Skeletal muscle tissue (tissue), 4 donors: ENCODE measurements around the gene CLCF1. TPM values are rescaled to one million over a fixed set of nuclear protein-coding genes. Genes with fewer than 3 reads are reported as not detected.
A peak's percentile ranks its signal among the peaks of the same experiment; 100 is the strongest.

ENCODE experiments used
- H3K27ac ChIP-seq: one replicate; pipeline ENCODE4 v1.7.0; 2013; ENCODE audit warnings: mild to moderate bottlenecking, low read depth, low read length, inconsistent platforms
- H3K27me3 ChIP-seq, 3 donors: one replicate each; pipeline ENCODE4 v1.7.0; 2013; ENCODE audit warnings: low read length in 3 of 3; ENCODE audit not compliant: control insufficient read depth in 3 of 3, insufficient read depth in 3 of 3
- H3K36me3 ChIP-seq, 3 donors: one replicate each; pipeline ENCODE4 v1.7.0; 2013; ENCODE audit warnings: low read length in 3 of 3; ENCODE audit not compliant: control insufficient read depth in 3 of 3, insufficient read depth in 3 of 3
- H3K4me1 ChIP-seq, 3 donors: one replicate each; pipeline ENCODE4 v1.7.0; 2013; ENCODE audit warnings: low read length in 3 of 3, mild to moderate bottlenecking in 3 of 3; ENCODE audit not compliant: control insufficient read depth in 3 of 3, insufficient read depth in 3 of 3
- H3K4me3 ChIP-seq, 3 donors: one replicate each; pipeline ENCODE4 v1.7.0; 2013; ENCODE audit warnings: low read length in 3 of 3
- H3K9ac ChIP-seq, 3 donors: one replicate each; pipeline ENCODE4 v1.7.0; 2013; ENCODE audit warnings: low read length in 3 of 3, mild to moderate bottlenecking in 3 of 3, moderate library complexity in 2 of 3, low read depth in 1 of 3
- H3K9me3 ChIP-seq, 3 donors: one replicate each; pipeline ENCODE4 v1.7.0; 2013; ENCODE audit warnings: low read length in 3 of 3; ENCODE audit not compliant: control insufficient read depth in 3 of 3
- total RNA-seq: library from RNA; depleted of rRNA; stranded (reverse); fragments of >200 nt; gene quantifications from one replicate; pipeline ENCODE4 v1.2.3, GENCODE V29; 2014
- donor health status: Osteomylitis.

Gene CLCF1
- total RNA-seq, 1 donor from 2014 or later = 1.0 TPM

GRCh38 chr11:67375320-67376055, 2.1 kb upstream of the CLCF1 start:
- no peaks in the 10 kb centered on the region for H3K36me3 ChIP-seq
- H3K9ac ChIP-seq = no peak overlapping the region
- H3K4me1 ChIP-seq = peaks cover 16 to 27% (median 21%) of the 10 kb centered on the region in 3 donors
- H3K27ac ChIP-seq = no peak overlapping the region
- no peak overlapping the region for H3K4me3 ChIP-seq
- peaks cover 18 to 44% (median 40%) of the 10 kb centered on the region in 3 donors for H3K27me3 ChIP-seq
- no peaks in the 10 kb centered on the region for H3K9me3 ChIP-seq

- Histone ChIP-seq H3K9ac (peak overlapping the region in 2 of 3 donors; percentile 51 to 54), H3K27ac (peak overlapping the region; percentile 71), H3K27me3 (peaks cover 18 to 48% (median 44%) of the 10 kb centered on the region in 3 donors), H3K4me1 (peaks cover 16 to 28% (median 21%) of the 10 kb centered on the region in 3 donors), H3K9me3 (no peaks in the 10 kb centered on the region), H3K4me3 (peak overlapping the region in 1 of 3 donors; percentile 50), H3K36me3 (no peaks in the 10 kb centered on the region)
Measured at GRCh38 chr11:67374571-67375281, 1.3 kb upstream of the CLCF1 start.

GRCh38 chr11:67373648-67374570, 511 bp upstream of the CLCF1 start:
- Histone ChIP-seq H3K4me3 (peak overlapping the region; percentile 48 to 63 (median 50)), H3K27ac (peak overlapping the region; percentile 71), H3K27me3 (peaks cover 18 to 52% (median 52%) of the 10 kb centered on the region in 3 donors), H3K36me3 (no peaks in the 10 kb centered on the region), H3K4me1 (peaks cover 16 to 31% (median 21%) of the 10 kb centered on the region in 3 donors), H3K9me3 (no peaks in the 10 kb centered on the region), H3K9ac (peak overlapping the region; percentile 51 to 65 (median 54))

- Histone ChIP-seq H3K27me3 (peaks cover 21 to 58% (median 58%) of the 10 kb centered on the region in 3 donors), H3K9ac (peak overlapping the region in 1 of 3 donors; percentile 66), H3K4me1 (peaks cover 16 to 31% (median 27%) of the 10 kb centered on the region in 3 donors), H3K9me3 (no peaks in the 10 kb centered on the region), H3K27ac (peak overlapping the region; percentile 19), H3K36me3 (no peaks in the 10 kb centered on the region), H3K4me3 (peak overlapping the region in 2 of 3 donors; percentile 50 to 60)
Measured at GRCh38 chr11:67372321-67372992, 941 bp downstream of the CLCF1 start.

GRCh38 chr11:67371911-67372320, 1.5 kb downstream of the CLCF1 start:
- H3K36me3 ChIP-seq = no peaks in the 10 kb centered on the region
- peak overlapping the region; percentile 19 for H3K27ac ChIP-seq
- no peaks in the 10 kb centered on the region for H3K9me3 ChIP-seq
- peaks cover 21 to 57% (median 56%) of the 10 kb centered on the region in 3 donors for H3K27me3 ChIP-seq
- H3K4me3 ChIP-seq = peak overlapping the region in 2 of 3 donors; percentile 23 to 35
- H3K4me1 ChIP-seq = peaks cover 16 to 31% (median 29%) of the 10 kb centered on the region in 3 donors
- H3K9ac ChIP-seq = peak overlapping the region in 1 of 3 donors; percentile 45

- Histone ChIP-seq H3K9ac (no peak overlapping the region), H3K36me3 (no peaks in the 10 kb centered on the region), H3K9me3 (no peaks in the 10 kb centered on the region), H3K27ac (peak overlapping the region; percentile 19), H3K27me3 (peaks cover 22 to 56% (median 51%) of the 10 kb centered on the region in 3 donors), H3K4me3 (no peak overlapping the region), H3K4me1 (peaks cover 18 to 35% (median 33%) of the 10 kb centered on the region in 3 donors)
Measured at GRCh38 chr11:67371189-67371910, 2.0 kb downstream of the CLCF1 start.

GRCh38 chr11:67370351-67371076, 2.9 kb downstream of the CLCF1 start:
- no peak overlapping the region for H3K27ac ChIP-seq
- H3K9ac ChIP-seq = no peak overlapping the region

GRCh38 chr11:67369801-67370284, 3.6 kb downstream of the CLCF1 start:
- peaks cover 21 to 53% (median 47%) of the 10 kb centered on the region in 3 donors for H3K27me3 ChIP-seq
- H3K4me3 ChIP-seq = no peak overlapping the region
- peaks cover 22 to 41% (median 33%) of the 10 kb centered on the region in 3 donors for H3K4me1 ChIP-seq
- peaks cover 0 to 2% (median 1%) of the 10 kb centered on the region in 3 donors for H3K36me3 ChIP-seq
- no peaks in the 10 kb centered on the region for H3K9me3 ChIP-seq
- H3K27ac ChIP-seq = no peak overlapping the region
- H3K9ac ChIP-seq = no peak overlapping the region

More at GRCh38 chr11:67370351-67371076, 2.9 kb downstream of the CLCF1 start:
- no peaks in the 10 kb centered on the region for H3K36me3 ChIP-seq
- H3K9me3 ChIP-seq = no peaks in the 10 kb centered on the region
- peaks cover 22 to 54% (median 48%) of the 10 kb centered on the region in 3 donors for H3K27me3 ChIP-seq
- no peak overlapping the region for H3K4me3 ChIP-seq
- peaks cover 23 to 42% (median 33%) of the 10 kb centered on the region in 3 donors for H3K4me1 ChIP-seq
